NK-92 (cell line): ENCODE measurements around the gene DOHH.

Experiments used
- DNase-seq: peaks from one replicate; lab custom pipeline; 2025; ENCODE audit not compliant: unreplicated experiment; lab: John Stamatoyannopoulos, UW

DOHH gene, protein sequence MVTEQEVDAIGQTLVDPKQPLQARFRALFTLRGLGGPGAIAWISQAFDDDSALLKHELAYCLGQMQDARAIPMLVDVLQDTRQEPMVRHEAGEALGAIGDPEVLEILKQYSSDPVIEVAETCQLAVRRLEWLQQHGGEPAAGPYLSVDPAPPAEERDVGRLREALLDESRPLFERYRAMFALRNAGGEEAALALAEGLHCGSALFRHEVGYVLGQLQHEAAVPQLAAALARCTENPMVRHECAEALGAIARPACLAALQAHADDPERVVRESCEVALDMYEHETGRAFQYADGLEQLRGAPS

DNA sequence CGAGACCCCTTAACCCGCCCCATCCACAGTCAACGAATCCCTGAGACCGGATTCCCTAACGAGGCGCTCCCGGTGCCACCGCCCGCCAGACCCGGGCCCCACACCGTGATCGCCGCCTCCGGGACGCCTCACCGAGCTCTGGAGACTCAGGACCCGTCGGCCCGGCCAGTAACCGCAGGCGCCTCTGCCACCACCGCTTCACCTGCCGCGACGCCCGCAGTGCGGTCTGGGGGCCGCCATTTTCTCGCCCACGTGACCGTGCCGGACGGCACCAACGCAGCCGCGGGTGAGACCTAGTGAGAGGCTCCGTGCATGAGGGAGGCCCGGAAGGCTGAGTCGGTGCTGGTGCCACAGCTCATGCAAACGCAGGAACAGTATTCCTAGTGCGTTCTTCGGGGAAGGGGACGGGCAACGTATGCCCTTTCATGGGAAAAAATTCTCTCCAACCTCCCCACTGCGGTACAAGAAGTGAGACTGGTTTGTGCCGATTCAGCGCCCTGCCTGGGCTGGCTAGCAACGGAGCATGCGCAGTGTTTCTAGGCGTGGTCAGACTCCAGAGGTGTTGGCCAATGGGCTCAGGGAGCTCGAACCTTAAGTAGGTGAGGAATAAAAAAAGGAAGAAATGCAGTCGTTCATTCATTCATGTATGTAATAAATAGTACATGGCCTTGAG lies at the start of gene DOHH:
Gene DOHH, minus strand, starts transcription at position 246 of the 673 bp plus-strand sequence. CDS start 3,860 bp downstream, outside the sequence.
- DNase-seq, result peak; percentile 60

DNA sequence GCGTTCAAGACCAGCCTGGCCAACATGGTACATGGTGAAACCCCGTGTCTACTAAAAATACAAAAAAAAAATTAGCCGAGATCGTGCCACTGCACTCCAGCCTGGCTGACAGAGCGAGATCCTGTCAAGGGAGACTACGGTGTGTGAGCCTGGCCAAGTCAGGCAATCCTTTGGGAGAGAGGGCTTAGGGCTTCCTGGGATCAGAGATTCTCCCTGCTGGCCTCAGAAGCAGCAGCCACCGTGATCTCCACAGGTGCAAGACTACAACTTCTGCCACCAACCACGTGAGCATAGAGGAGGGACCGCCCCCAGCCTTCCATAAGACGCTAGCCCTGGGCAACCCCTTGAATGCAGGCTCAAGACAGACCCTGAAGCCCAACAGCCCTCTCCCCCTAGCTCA lies 49.3 kb upstream of the DOHH start:
- no peak for DNase-seq

DNA sequence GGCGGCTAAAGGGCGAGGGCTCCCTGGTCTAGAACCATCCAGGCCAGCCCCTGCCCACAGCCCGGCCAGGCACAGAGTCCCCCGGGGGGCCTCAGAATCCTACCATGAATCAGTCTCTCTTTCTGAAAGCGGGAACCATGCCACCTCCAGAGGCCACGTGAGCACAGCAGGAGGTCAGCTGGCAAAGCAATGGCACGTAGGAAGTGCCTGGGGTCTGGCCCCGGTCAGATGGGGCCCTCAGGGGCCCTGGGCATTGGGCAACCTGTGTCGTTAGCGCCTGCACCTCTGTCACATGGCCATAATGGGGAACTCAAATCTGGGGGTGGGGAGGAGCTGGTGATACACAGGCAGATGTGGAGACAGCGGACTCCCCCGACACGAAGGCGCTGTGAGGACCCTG lies 48.1 kb upstream of the DOHH start:
- DNase-seq, result no peak

DNA sequence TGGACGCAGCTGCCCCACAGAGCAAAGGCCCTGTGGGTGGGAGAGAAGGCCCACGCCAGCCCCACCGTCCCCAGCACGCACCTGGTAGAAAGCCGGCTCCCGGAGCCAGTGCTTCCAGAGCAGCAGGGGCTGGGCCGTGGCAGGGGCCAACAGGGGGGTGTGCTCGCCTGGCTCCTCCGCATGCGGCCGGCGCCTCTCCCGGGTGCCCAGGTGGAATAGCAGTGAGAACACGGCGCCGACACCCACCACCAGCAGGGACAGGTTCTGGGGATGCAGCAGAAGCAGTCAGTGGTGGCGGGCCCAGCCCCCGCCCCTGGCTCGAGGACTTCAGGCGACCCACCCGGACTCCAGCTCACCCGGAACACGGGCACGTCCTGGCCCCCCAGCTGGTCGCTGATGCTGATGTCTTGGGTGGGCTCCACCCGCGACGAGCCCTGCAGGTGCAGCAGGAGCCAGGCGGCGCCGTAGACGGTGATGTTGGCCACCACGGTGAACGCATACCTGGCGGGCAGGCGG lies 47.4 kb upstream of the DOHH start:
- no peak for DNase-seq

DNA sequence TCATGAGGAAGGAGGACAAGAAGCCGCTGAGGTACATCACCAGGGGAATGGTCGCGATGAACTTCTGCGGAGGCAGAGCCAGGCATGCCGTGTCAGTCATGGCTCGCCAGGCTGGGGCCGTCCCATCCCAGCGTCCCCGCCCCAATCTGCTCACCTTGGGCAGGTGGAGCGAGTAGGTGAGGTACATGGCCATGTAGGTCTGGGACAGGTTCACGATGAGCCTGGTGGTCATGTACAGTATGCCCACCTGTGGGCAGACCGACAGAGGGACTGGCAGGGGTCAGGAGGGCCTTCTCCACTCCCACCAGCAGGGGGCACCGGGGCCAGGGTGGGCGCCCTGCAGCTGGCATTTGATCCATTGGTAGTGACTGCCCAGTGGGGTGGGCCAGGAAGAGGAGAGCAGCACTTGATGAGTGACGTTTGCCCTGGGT lies 46.8 kb upstream of the DOHH start:
- DNase-seq, result no peak

DNA sequence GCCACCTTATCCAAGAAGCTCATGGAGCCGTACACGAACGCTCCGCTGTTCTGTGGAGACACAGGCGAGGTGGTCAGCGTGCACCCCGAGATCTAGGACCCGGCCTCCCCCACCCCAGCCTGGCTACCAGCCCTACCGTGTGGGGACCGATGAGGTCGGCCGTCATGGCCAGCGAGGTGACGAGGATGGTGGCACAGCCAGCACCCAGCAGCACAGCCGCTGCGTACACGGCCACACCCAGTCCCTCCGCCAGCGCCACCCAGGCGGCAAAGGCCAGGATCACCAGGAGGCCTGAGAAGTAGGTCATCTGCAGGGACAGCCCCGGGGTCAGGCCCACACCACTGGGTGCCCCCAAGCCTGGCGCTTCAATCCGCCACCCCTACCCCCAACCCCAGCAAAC lies 45.6 kb upstream of the DOHH start:
- DNase-seq, result no peak

DNA sequence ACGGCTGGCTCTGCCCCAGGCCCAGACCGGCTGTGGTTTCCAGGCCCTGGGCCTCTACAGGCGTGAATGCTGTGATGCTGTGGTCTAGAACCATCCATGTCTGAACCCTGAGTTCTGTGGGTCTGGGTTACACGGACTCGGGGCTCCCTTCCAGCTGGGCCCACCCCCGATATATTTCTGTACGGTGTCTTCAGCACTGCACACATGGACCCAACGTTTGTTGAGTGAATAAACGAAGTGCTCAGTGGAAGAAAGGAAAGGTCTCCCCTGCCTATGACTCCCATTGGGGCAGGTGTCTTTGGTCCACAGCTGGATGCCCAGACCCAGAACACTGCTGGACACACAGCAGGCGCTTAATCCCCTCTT lies 45.2 kb upstream of the DOHH start:
- no peak for DNase-seq

DNA sequence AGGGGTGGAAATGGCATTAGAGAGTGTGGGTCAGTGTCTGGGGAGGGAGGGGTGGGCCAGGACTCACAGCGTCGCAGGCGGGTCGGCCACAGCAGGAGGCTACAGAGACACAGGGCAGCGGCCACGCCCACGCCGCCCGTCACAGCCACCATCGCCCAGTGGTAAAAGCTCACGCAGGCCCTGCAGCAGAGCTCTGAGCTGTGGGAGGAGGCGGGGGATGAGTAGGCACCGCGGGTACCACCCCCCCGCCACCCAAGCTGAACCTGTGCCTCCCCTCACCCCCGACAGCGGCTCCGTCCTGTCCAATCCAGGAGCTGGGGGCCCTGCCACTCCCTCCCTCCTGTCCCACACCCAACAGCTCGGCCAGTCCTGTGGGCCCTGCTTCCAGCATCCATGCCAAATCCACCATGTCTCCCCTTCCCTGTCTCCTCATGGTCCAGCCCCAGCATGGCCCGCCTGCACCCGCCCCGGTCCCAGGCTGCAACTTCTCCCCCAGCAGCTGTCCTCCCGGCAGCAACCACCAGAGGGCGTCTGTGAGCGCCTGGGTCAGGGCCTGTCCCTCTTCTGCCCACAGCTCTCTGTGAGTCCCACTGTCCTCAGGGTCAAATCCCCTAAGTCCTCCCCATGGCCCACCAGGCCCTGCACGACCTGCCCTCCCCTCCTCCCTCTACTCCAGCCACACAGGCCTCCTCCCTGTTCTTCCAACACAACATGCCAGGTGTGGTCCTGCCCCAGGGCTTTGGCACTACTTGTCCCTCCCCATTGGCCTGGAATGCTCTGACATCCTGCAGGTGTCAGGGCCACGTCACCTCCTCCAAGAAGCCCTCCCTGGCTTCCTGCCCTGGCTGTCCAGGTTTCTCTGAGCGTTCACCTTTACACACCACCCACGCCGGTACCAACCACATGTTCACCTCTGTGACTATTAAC lies 44.5 kb upstream of the DOHH start:
- DNase-seq, result no peak

DNA sequence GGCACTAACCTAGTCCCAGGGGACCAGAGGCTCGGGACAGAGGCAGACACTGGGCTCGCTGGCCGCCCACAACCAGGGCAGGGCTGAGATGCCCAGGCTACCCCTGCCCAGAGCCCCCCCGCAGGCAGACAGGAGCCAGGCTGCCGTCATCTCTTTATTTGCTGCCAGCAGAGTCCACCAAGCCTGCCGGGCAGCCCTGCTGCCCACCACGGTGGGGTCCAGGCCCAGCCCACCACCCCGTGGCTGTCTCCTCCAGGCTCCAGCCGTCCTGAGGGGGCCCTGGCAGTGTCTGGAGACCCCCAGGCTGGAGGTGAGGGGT lies 43.5 kb upstream of the DOHH start:
- DNase-seq, result no peak

- DNase-seq, result no peak
Observed at GRCh38 chr19:3543150-3544057, 42.9 kb upstream of the DOHH start.

DNA sequence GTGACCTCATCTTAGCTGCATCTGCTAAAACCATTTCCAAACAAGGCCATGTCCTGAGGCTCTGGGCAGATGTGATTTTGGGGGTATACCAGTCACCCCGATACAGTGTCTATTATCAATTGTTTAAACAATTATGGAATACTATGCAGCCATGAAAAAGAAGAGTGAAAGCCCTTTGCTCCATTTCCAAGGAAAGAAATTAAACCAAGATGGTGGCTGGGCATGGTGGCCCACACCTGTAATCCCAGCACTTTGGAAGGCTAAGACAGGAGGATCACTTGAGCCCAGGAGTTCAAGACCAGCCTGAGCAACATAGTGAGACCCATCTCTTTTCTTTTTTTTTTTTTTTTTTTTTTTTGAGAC lies 39.3 kb upstream of the DOHH start:
- no peak for DNase-seq

DNA sequence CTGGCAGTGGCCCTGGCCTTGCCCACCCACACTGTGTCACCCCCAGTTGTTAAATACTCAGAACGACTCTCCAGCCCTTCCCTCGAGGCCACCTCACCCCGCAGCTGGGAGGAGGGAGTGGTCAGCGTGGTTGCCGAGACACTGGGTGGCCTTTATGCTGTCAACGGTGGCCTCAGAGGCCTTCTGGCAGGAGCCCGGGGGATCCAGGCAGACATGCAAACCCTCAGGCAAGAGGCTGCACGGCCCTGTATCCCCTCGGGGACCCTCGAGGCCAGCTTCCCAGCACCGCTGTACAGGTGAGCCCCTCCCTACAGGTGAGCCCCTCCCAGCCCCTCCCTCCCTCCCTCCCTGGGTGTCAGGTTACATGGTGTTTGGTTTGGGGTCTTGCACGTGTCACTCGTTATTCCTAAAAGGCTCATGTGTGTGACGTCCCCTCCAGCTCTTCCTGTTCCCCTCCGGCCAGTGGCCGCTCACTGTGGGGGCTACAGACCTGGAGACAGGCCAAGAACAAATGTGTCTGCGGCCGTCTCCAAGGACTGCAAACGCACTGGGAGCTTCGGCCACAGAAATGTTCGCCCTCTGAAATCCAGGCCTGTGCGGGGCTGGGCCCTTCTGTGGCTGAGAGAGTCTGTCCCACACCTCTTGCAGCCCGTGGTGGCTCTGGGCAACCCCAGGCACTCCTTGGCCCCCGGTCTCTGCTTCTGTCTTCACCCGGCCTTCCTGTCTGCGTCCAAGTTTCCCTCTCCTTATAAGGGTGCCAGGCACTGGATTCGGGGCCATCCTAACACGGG lies 38.7 kb upstream of the DOHH start, which contains the start of gene TEKTIP1:
Gene TEKTIP1, plus strand, starts transcription at position 210 of the 791 bp plus-strand sequence. Its CDS starts 4 bp downstream, at position 214.
- DNase-seq, result no peak

DNA sequence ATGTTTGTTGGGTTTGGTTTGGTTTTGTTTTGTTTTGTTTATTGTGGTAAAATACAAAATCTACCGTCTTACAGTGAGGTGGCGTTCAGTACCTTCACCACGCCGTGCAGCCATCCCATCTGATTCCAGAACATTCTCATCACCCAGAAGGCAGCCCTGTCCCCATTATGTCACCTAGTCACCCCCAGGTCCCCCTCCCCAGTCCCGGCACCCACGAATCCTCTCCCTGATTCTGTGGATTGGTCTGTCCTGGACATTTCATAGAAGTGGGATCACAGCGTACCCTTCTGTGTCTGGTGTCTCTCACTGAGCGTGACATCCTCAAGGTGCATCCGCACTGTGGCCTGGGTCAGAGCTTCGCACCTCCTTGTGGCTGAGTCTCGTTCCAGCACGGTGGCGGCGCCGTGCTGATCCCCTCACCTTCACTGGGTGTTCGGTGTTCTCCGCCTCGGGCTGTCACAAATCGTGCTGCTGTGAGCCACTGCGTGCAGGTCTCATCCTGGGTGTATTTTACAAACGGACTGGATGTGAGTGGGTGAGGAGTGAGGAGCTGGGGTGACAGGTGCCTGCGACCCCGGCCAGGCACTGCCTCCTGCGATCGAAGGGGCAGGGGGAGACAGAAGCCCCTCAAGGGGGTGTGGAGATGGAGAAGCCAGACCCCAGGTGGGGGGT lies 37.9 kb upstream of the DOHH start:
- no peak for DNase-seq

GRCh38 chr19:3537438-3538240 lies 37.2 kb upstream of the DOHH start:
- DNase-seq, result no peak

DNA sequence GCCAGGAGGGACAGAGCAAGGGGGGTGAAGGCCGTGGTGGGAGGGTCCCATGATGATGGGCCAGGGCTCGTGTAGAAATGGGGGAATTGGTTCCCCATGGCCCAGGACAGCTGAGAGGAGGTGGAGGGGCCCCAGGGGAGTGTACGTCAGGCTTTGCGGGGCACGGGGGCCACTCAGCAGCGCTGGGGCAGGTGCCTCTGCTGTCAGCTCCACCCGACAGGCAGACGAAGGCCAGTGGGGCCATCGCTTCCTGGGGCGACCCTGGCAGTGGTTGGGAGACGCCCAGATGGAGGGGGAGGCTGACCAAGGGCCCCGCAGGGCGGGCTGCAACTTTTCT lies 36.6 kb upstream of the DOHH start:
- no peak for DNase-seq

DNA sequence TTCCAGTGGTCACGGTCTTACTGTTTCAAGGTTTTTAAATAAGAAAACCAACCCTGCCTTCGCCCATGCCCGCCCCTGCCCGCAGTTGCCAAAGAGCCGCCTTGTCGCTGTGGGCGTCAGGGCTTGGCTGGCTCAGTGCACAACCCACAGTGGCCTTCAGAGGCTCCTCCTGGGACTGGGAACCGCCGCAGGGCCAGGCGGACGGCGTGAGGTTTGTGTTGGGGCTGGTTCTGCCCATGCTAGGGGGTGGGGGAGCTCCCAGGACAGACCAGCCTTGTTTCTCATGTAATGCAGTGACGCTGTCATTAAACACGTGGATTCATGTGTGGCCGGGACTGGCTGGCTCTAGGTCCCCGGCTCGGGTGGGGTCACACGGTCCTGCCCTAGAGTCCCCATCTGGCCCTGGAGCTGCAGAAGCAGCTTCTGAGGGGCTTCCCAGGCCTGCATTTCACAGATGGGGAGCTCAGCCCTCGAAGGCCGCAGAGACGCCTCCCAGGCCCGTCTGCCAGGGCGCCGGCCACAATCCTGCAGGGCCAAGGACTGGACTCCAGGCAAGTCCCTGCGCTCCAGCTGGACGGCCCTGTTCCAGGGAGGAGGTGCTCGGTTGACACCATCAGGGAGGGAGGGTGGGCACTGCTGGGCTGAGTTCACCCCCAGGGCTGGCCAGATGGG lies 36.1 kb upstream of the DOHH start:
- no peak for DNase-seq

- no peak for DNase-seq
Observed at GRCh38 chr19:3535981-3536380, 35.5 kb upstream of the DOHH start.

- no peak for DNase-seq
Observed at GRCh38 chr19:3535563-3535965, 35.1 kb upstream of the DOHH start.
